Neural cell (in vitro differentiated cells): ENCODE measurements around the gene MYO7B.

ENCODE experiments used
- POLR2AphosphoS5 ChIP-seq: IDR thresholded peaks from 2 replicates; pipeline ENCODE4 v1.6.1; 2012
- TAF1 ChIP-seq: IDR thresholded peaks from 2 replicates; pipeline ENCODE4 v1.6.1; 2012; ENCODE audit warnings: low read depth

DNA sequence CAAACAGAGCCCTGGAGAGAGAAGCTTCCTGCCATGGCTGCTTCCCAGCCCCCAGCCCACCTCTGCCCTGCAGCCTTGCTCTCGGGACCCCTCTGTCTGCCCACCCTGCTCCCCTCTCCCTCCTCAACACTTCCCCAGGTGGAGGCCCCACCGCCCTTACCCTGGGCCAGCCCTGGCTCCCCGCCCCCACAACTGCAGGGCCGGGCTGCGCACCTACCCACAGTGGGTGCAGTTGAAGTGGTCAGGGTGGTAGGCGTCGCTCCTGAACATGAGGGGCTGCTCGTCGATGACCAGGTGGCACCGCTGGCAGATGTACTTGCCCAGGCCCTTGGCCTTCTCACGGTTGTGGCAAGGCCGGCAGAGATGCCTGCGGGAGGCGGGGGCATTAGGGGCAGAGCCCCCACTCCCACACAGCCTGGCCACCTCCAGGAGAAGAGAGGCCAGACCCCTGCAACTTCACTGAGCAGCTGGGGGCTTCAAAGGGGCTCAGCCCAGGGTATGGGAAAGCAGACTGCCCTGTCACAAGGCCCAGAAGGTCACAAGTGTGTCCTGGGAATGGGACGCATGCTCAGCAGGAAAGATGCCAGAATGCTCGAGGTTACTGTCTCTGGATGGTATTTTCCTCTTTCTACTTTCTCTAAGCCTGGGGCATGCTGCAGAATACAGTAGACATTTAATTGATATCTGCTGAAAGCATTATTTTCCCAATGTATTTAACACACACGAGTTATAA lies 107.4 kb downstream of the MYO7B start:
- no peak for TF ChIP-seq POLR2AphosphoS5
- no peak for TF ChIP-seq TAF1
